ENCODE results near the gene GIMAP6. TPM values are rescaled to one million over a fixed set of nuclear protein-coding genes. Genes with fewer than 3 reads are reported as not detected.

GIMAP6 gene
- total and polyA plus RNA-seq, 2 of the 13 experiments (the other 11 are each of a cell fraction or from before 2014, with no cell fraction given) = not detected

- Histone ChIP-seq H4K20me1 (ENCODE audit: insufficient read depth, low read length) (no peaks in the 10 kb centered on the region), H3K36me3 (replicated peaks in 1 of 2; ENCODE audit: control insufficient read depth in 1 of 2, insufficient read depth in 2 of 2, low read length in 2 of 2) (no peaks in the 10 kb centered on the region), H3K9ac (ENCODE audit: insufficient read depth, low read depth, low read length) (no peak overlapping the region), H2AFZ (ENCODE audit: low read length) (no peak overlapping the region), H3K79me2 (ENCODE audit: insufficient read depth, low read length) (no peaks in the 10 kb centered on the region), H3K27ac (ENCODE audit: extremely low read length, insufficient read depth, low read length) (no peak overlapping the region), H3K4me3 (replicated peaks in 1 of 3; ENCODE audit: insufficient read depth in 1 of 3, low read depth in 2 of 3, low read length in 3 of 3) (no peak overlapping the region), H3K27me3 (ENCODE audit: control insufficient read depth in 1 of 2, insufficient read depth in 2 of 2, low read length in 2 of 2) (no peaks in the 10 kb centered on the region), H3K4me1 (ENCODE audit: insufficient read depth, low read length) (no peaks in the 10 kb centered on the region), H3K4me2 (ENCODE audit: low read depth, low read length) (no peak overlapping the region), H3K9me3 (ENCODE audit: low read length) (peaks cover 8% of the 10 kb centered on the region; the same call in 1 of the 2 replicates)
- no TSS peak for BruUV-seq (replicated peaks)
- ChIA-PET CTCF (ENCODE audit: low intra/inter-chr PET ratio, low total read pairs) (no interaction called here), POLR2A (no interaction called here)
- FAIRE-seq (no peak), ATAC-seq (no peak), DNase-seq (ENCODE audit: low spot score) (no peak)
- intact Hi-C loops (cut with micrococcal nuclease; ENCODE audit: unreplicated experiment) (no loop called here), in situ Hi-C loops (cut with HindIII; ENCODE audit: extremely low pct_ligation_motif_present, low pct_unique_long_range_greater_than_20kb) (no loop called here)
- WGBS (ENCODE audit: low lambda C conversion rate) = 13% methylated on average over 7 of the region's 7 CpGs
- TF ChIP-seq NFE2L1 (CRISPR knock-in tag; IDR thresholded peaks at IDR 0.05; ENCODE audit: borderline replicate concordance) (no peak), ZNF605 (CRISPR knock-in tag; IDR thresholded peaks at IDR 0.05) (no peak), CHD2 (IDR thresholded peaks at IDR 0.05; ENCODE audit: low read depth, low read length) (no peak), AKAP8 (CRISPR knock-in tag; IDR thresholded peaks at IDR 0.05) (no peak), AFF4 (CRISPR knock-in tag; IDR thresholded peaks at IDR 0.05) (no peak), PAF1 (CRISPR knock-in tag; IDR thresholded peaks at IDR 0.05) (no peak), MAFF (IDR thresholded peaks at IDR 0.05; ENCODE audit: low read depth, low read length) (no peak), ZBTB26 (CRISPR knock-in tag; IDR thresholded peaks at IDR 0.05; ENCODE audit: borderline replicate concordance) (no peak), IRX3 (CRISPR knock-in tag; IDR thresholded peaks at IDR 0.05; ENCODE audit: borderline replicate concordance, low read depth) (no peak), ZMAT3 (CRISPR knock-in tag; conservative IDR thresholded peaks at IDR 0.05) (no peak), DPF2 (CRISPR knock-in tag; IDR thresholded peaks at IDR 0.05; ENCODE audit: borderline replicate concordance, low read depth) (no peak), NR2F2 (IDR thresholded peaks at IDR 0.05; ENCODE audit: borderline replicate concordance, low read depth) (no peak)
- TF ChIP-seq, protein P1, sequence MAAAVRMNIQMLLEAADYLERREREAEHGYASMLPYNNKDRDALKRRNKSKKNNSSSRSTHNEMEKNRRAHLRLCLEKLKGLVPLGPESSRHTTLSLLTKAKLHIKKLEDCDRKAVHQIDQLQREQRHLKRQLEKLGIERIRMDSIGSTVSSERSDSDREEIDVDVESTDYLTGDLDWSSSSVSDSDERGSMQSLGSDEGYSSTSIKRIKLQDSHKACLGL (CRISPR knock-in tag; IDR thresholded peaks at IDR 0.05) = no peak
- TF ChIP-seq, protein P2, sequence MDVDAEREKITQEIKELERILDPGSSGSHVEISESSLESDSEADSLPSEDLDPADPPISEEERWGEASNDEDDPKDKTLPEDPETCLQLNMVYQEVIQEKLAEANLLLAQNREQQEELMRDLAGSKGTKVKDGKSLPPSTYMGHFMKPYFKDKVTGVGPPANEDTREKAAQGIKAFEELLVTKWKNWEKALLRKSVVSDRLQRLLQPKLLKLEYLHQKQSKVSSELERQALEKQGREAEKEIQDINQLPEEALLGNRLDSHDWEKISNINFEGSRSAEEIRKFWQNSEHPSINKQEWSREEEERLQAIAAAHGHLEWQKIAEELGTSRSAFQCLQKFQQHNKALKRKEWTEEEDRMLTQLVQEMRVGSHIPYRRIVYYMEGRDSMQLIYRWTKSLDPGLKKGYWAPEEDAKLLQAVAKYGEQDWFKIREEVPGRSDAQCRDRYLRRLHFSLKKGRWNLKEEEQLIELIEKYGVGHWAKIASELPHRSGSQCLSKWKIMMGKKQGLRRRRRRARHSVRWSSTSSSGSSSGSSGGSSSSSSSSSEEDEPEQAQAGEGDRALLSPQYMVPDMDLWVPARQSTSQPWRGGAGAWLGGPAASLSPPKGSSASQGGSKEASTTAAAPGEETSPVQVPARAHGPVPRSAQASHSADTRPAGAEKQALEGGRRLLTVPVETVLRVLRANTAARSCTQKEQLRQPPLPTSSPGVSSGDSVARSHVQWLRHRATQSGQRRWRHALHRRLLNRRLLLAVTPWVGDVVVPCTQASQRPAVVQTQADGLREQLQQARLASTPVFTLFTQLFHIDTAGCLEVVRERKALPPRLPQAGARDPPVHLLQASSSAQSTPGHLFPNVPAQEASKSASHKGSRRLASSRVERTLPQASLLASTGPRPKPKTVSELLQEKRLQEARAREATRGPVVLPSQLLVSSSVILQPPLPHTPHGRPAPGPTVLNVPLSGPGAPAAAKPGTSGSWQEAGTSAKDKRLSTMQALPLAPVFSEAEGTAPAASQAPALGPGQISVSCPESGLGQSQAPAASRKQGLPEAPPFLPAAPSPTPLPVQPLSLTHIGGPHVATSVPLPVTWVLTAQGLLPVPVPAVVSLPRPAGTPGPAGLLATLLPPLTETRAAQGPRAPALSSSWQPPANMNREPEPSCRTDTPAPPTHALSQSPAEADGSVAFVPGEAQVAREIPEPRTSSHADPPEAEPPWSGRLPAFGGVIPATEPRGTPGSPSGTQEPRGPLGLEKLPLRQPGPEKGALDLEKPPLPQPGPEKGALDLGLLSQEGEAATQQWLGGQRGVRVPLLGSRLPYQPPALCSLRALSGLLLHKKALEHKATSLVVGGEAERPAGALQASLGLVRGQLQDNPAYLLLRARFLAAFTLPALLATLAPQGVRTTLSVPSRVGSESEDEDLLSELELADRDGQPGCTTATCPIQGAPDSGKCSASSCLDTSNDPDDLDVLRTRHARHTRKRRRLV (CRISPR knock-in tag; IDR thresholded peaks at IDR 0.05) = no peak
These were observed 47.0 kb downstream of the GIMAP6 start for GRCh38 chr7:150585199-150585598.
